Mesodermal cell (in vitro differentiated cells): ENCODE results near the gene ARSJ.
"Not testable (repeated sequence)": the region's sequence is repeated elsewhere in the genome, so short reads cannot be mapped to it uniquely, and the experiment has no call there.

ENCODE experiments used
- H3K27ac ChIP-seq: 2 replicates; pipeline ENCODE4 v1.7.0; 2013; ENCODE audit warnings: mild to moderate bottlenecking, low read depth, low read length, moderate library complexity; ENCODE audit not compliant: severe bottlenecking
- H3K36me3 ChIP-seq: 2 replicates; pipeline ENCODE4 v1.7.1; 2013; ENCODE audit warnings: mild to moderate bottlenecking, low read length, moderate library complexity; ENCODE audit not compliant: control insufficient read depth, insufficient read depth
- H3K4me1 ChIP-seq: one replicate; pipeline ENCODE4 v1.7.1; 2013; ENCODE audit warnings: mild to moderate bottlenecking, low read length; ENCODE audit not compliant: insufficient read depth, control insufficient read depth, poor library complexity, severe bottlenecking
- H3K4me3 ChIP-seq: 2 replicates; pipeline ENCODE4 v1.7.0; 2013; ENCODE audit warnings: low read length, control low read depth, mild to moderate bottlenecking; ENCODE audit not compliant: insufficient read depth, poor library complexity, severe bottlenecking; ENCODE audit errors: extremely low read depth
- H3K9me3 ChIP-seq: 2 replicates; pipeline ENCODE4 v1.7.1; 2013; ENCODE audit warnings: mild to moderate bottlenecking, low read length, moderate library complexity; ENCODE audit not compliant: control insufficient read depth
- WGBS, 2 experiments: methylation state at CpG; one replicate each; pipeline ENCODE4 v1.1.5; 2013; ENCODE audit warnings: missing lambda C conversion rate in 2 of 2; ENCODE audit not compliant: insufficient coverage in 2 of 2; 5-methylcytosine and 5-hydroxymethylcytosine counted together

ARSJ gene

DNA sequence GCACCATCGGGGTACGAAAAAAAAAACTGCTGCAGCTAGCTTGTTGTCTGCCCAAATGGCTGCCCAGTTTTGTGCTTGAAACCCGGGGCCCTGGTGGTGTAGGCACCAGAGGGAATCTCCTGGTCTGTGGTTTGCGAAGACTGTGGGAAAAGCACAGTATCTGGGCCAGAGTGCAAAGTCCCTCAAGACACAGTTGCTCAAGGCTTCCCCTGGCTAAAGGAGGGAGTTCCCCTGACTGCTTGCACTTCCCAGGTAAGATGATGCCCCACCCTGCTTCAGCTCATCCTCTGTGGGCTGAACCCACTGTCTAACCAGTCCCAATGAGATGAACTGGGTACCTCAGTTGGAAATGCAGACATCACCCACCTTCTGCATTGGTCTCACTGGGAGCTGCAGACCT, 33.8 kb upstream of the ARSJ start:
- not testable (repeated sequence) for H3K4me3 ChIP-seq, H3K27ac ChIP-seq, H3K4me1 ChIP-seq, H3K36me3 ChIP-seq, H3K9me3 ChIP-seq
- 87 to 95% methylated on average over 4 of the region's 4 CpGs for WGBS, 2 experiments

DNA sequence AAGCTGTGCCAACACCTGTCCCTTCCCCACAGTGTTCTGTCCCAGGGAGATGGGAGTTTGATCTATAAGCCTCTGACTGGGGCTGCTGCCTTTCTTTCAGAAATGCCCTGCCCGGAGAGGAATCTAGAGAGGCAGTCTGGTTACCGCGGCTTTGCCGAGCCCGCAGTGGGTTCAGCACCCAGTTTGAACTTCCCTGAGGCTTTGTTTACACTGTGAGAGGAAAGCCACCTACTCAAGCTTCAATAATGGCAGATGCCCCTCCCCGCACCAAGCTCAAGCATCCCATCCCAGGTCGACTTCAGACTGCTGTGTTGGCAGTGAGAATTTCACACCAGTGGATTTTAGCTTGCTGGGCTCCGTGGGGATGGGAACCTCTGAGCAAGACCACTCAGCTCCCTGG, 33.3 kb upstream of the ARSJ start:
- H3K4me3 ChIP-seq = no peak overlapping the region
- no peaks in the 10 kb centered on the region for H3K36me3 ChIP-seq
- 81 to 94% methylated on average over 5 to 7 of the region's 8 CpGs for WGBS, 2 experiments
- no peak overlapping the region for H3K27ac ChIP-seq
- no peaks in the 10 kb centered on the region for H3K4me1 ChIP-seq
- H3K9me3 ChIP-seq = no peaks in the 10 kb centered on the region

DNA sequence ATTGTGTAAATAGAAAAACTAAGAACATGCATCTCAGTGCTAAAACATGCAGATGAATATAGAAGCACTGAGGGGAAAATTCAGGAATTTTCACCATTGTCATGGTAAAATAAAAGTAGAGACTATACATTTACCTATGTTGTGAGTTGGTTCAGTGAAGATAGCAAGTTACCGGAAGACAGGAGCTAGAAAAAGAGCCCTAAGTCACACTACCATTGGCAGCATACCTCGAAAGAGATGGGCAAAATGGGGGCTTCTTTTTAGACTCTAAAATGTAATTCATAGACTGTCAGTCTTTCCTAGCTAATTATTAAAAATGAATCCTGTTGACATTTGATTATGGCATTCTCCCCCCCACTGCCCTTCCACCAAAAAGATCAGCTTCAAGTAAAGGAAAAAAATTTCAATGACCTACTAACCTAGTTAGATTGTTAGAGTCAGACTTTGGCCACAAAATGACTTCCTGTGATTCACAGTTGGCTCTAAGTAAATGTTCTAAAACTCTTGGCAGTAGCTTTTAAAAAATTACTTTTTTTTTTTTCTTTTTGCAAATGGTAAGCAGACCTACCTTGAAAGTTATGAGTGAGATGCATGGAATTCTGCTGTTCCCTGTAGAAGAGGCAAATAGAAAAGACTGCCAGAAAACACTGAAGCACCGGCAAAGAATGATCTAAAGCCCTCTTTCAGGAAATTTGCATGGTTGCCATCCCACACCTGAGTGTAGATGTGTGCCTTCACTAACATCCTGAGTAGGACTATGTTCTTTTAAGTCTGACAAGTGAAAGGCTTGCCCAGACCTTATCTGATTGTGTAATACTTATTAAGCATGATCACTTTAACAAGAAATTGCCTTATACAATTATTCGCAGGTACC, 26.4 kb upstream of the ARSJ start:
- Histone ChIP-seq H3K36me3 (no peaks in the 10 kb centered on the region), H3K27ac (no peak overlapping the region), H3K4me3 (no peak overlapping the region), H3K9me3 (no peaks in the 10 kb centered on the region), H3K4me1 (no peaks in the 10 kb centered on the region)
- 80% methylated on average over 1 of the region's 4 CpGs; no CpG with 5 or more reads in 1 of the 2 experiments for WGBS, 2 experiments

DNA sequence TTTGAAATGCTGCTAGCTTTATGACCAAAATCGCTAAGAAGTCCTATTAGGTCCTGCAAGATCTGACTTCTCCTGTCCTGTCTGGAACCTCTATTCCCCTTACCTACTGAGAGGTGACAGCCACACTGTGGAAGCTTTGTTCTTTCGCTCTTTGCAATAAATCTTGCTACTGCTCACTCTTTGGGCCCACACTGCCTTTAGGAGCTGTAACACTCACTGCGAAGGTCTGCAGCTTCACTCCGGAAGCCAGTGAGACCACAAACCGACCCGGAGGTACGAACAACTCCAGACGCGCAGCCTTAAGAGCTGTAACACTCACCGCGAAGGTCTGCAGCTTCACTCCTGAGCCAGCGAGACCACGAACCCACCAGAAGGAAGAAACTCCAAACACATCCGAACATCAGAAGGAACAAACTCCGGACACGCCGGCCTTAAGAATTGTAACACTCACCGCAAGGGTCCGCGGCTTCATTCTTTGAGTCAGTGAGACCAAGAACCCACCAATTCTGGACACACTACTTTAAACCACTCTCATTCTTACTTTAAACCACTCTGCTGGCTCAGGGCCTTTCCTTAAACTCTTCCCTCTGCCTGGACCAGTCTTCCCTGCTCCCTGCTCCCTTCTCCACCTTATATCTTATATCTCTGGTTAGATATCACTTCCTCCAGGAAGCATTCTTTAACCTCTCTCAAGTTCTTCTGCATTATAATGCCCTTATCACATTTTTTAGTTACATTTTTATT, 25.2 kb upstream of the ARSJ start:
- not testable (repeated sequence) for H3K4me3 ChIP-seq, H3K27ac ChIP-seq, H3K4me1 ChIP-seq, H3K36me3 ChIP-seq, H3K9me3 ChIP-seq
- WGBS, 2 experiments = 96 to 98% methylated on average over 16 of the region's 20 CpGs

DNA sequence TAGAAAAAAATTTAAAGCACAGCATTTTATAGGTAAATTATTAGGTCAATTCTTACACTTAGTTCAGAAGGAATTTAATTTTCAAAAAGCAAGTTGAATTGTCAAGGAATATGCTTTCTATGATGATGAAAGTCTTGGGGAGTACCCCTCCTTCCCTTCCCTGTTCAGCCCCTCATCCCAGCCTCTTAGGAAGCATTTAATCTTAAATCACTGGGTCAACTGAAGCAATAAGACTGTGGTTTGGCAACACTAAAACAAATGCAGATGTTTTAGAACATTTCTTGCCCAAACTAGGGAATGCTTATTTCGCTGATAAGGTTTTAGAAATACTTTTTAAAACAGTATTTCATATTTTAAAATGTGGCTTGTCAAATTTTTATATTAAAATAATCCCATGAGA, 19.1 kb upstream of the ARSJ start:
- Histone ChIP-seq H3K36me3 (no peaks in the 10 kb centered on the region), H3K4me3 (no peak overlapping the region), H3K27ac (no peak overlapping the region), H3K9me3 (no peaks in the 10 kb centered on the region), H3K4me1 (no peaks in the 10 kb centered on the region)
- no CpG with 5 or more reads among the region's 1 CpG for WGBS, 2 experiments

DNA sequence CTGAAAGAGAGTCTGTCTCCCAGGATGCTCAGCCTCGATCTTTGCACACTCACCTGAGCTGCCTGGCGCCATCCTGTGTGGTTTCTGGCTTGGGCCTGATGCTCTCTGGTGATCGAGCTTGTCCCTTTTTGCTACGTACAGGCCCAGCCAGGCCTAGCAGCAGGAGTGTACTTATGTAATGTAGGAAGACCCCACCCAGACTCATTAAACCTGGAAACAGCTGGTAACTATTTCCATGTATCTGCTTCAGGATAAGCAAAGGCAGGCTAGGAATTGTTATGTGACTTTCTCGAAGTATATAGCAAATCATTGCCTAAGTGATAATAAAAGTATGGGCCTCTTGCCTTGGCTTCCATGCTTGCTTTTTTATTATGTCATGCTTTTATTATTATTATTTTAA, 18.6 kb upstream of the ARSJ start:
- no peaks in the 10 kb centered on the region for H3K36me3 ChIP-seq
- 80 to 90% methylated on average over 1 to 4 of the region's 5 CpGs for WGBS, 2 experiments
- H3K9me3 ChIP-seq = no peaks in the 10 kb centered on the region
- H3K27ac ChIP-seq = no peak overlapping the region
- no peak overlapping the region for H3K4me3 ChIP-seq
- H3K4me1 ChIP-seq = no peaks in the 10 kb centered on the region

DNA sequence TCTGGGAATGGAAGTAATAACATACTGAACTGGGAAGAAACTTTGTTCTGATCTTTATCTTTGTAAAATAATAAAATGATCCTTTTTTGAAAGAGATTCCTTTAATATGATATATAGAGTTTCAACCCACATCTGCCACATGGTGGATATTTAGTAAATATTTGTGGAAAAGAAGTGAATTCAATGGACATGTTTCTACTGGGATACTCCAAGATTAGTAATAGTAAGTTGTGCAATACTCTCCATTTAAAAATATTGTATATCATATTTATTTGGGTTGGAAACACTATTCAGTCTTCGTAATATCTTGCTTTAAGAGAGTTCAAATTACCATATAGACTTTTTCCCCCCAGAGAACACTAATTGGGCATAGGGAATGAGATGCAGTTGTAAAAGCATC, 17.8 kb upstream of the ARSJ start:
- WGBS, 2 experiments = no CpG with 5 or more reads among the region's 1 CpG
- H3K4me1 ChIP-seq = no peaks in the 10 kb centered on the region
- no peaks in the 10 kb centered on the region for H3K9me3 ChIP-seq
- H3K4me3 ChIP-seq = no peak overlapping the region
- no peaks in the 10 kb centered on the region for H3K36me3 ChIP-seq
- no peak overlapping the region for H3K27ac ChIP-seq

DNA sequence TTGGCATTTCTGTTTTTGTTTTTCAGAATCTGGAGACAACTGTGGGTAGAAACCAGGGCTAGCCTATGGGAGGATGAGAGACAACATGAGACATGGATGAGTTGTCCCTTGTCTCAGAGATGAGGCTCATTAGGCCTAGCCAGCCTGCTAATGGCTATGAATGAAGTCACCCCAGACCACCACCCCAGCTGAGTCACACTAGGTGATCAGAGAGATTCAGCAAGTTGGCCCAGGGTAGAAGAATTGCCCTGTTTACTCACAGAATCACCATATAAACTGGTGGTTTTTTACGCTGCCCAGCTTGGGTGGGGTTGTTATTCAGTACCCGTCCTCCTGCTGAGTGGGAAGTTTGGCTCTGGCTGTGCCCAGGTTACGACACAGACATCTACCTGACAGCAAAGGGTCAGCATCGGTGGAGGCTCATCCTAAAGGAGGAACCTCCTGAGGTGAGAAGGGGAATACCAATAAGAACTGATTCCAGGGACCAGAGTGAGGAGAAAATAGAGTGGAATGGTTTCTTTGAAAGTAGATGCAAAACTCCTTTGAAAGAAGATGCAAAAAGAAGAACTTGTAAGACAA, 17.2 kb upstream of the ARSJ start:
- Histone ChIP-seq H3K4me3 (no peak overlapping the region), H3K27ac (no peak overlapping the region), H3K9me3 (no peaks in the 10 kb centered on the region), H3K4me1 (no peaks in the 10 kb centered on the region), H3K36me3 (no peaks in the 10 kb centered on the region)
- 43 to 58% methylated on average over 2 to 4 of the region's 4 CpGs for WGBS, 2 experiments

DNA sequence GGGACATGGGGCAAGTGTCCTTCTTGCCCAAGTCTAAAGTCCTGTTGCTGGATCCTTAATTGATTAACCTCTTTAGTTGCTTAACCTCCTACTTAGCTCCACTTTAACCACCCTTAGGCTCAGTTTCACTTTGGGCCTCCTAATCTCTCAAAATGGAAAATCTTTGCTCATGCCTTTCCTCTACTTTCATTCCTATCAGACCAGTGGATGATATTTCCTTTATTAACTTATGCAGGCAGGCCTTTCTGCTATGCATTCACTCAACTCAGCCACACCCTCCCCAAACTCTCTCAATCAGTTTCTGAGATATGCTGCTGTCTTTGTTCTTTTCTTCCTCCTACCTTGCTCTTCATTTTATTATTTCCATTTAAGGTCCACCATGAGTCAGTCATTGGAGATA, 14.4 kb upstream of the ARSJ start:
- Histone ChIP-seq H3K27ac (no peak overlapping the region), H3K4me1 (no peaks in the 10 kb centered on the region), H3K9me3 (no peaks in the 10 kb centered on the region), H3K36me3 (no peaks in the 10 kb centered on the region), H3K4me3 (no peak overlapping the region)

DNA sequence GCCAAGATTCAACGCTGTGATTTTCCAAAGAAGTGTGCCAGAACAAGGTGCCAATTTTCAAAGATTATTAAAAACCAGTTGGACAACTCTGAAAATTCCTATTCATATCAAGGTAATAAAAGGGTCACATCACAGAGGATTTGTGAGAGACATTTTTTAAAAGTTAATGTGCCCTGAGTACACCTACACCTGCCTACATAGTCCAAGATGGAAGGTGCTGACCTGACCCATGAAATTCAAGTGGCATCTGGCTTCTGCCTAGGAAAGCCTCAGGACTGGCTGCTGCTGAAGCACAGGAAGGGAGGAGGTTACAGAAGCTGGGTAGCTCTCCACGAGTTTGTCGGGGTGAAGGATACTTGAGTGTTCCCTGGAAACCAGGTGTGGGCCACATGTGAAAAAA, 11.4 kb upstream of the ARSJ start:
- Histone ChIP-seq H3K4me3 (no peak overlapping the region), H3K4me1 (no peaks in the 10 kb centered on the region), H3K27ac (no peak overlapping the region), H3K9me3 (no peaks in the 10 kb centered on the region), H3K36me3 (no peaks in the 10 kb centered on the region)
- 72 to 100% methylated on average over 1 to 2 of the region's 3 CpGs for whole genome bisulfite sequencing, 2 experiments
